Panc1 (cell line): Measurements from ENCODE around the gene LANCL1.

Source experiments
- CTCF ChIP-seq: fragments of 450-650 bp; IDR thresholded peaks from 2 replicates; pipeline ENCODE4 v1.5.1; 2017; ENCODE audit warnings: mild to moderate bottlenecking
- POLR2AphosphoS5 ChIP-seq: IDR thresholded peaks from 2 replicates; pipeline ENCODE4 v1.6.1; 2012; ENCODE audit warnings: mild to moderate bottlenecking, low read depth, low read length, moderate library complexity
- TCF7L2 ChIP-seq: IDR thresholded peaks from 2 replicates; pipeline ENCODE4 v1.6.1; 2011; ENCODE audit warnings: mild to moderate bottlenecking, low read depth, low read length, inconsistent platforms

GRCh38 chr2:210412660-210413059 is 63.9 kb downstream of the LANCL1 start:
- no peak for TF ChIP-seq CTCF
- TF ChIP-seq TCF7L2: no peak
- no peak for TF ChIP-seq POLR2AphosphoS5
